Cardiac septum (tissue), 1 donor: ENCODE data around the gene STPG3. TPM values are rescaled to one million over a fixed set of nuclear protein-coding genes. Genes with fewer than 3 reads are reported as not detected.
A peak's percentile ranks its signal among the peaks of the same experiment; 100 is the strongest.

Experiments
- DNase-seq: peaks from one replicate; pipeline ENCODE4 v3.0.0-alpha.2; 2020; ENCODE audit warnings: low spot score
- intact Hi-C: fragments of 100-400 bp; cut with DNase I; formaldehyde crosslinking; loops from one replicate; pipeline ENCODE4 v1.14.0; 2022
- total RNA-seq: library from RNA; stranded (reverse); fragmentation: NEBNext Ultra II Directional; extraction: Animal tissue kit (Norgen Biotek cat#: 25700); gene quantifications from one replicate; pipeline ENCODE4 v1.2.1, GENCODE V29; 2021
- donor health status: DM: no; HTN: no; CAD: no.

STPG3 gene
- total RNA-seq, 1 donor from 2014 or later: not detected

- no peak for DNase-seq
- intact Hi-C loops: no loop called here
These were observed 30.0 kb upstream of the STPG3 start for GRCh38 chr9:137221095-137221505.

GRCh38 chr9:137221506-137222111, 29.5 kb upstream of the STPG3 start:
- no peak for DNase-seq
- intact Hi-C loops: loop anchor here (2.0 kb wide), 2 partner anchors 21 to 33 kb away; partner anchors contain the start of genes ANAPC2, SSNA1 and TPRN

GRCh38 chr9:137222190-137223077, 28.7 kb upstream of the STPG3 start, which contains the start of gene RNF208:
Gene RNF208, minus strand, starts transcription at chr9:137222240. Its CDS starts 1,028 bp downstream, at chr9:137221212.
- intact Hi-C loops: loop anchor here (1.0 to 2.0 kb wide), 3 partner anchors 22 to 34 kb away; partner anchors contain the start of genes ANAPC2, NELFB, SSNA1 and TPRN

GRCh38 chr9:137223078-137223970, 27.8 kb upstream of the STPG3 start:
- intact Hi-C loops: loop anchor here (1.0 to 2.0 kb wide), 3 partner anchors 23 to 35 kb away; partner anchors contain the start of genes ANAPC2, NELFB, SSNA1 and TPRN
- DNase-seq: peak; percentile 97

More at GRCh38 chr9:137222190-137223077, 28.7 kb upstream of the STPG3 start, which contains the start of gene RNF208:
- DNase-seq: no peak

- DNase-seq: peak; percentile 72
- intact Hi-C loops: loop anchor here (2.0 kb wide), 1 partner anchor 14 kb away; no protein-coding TSS in a partner anchor
These were observed 26.0 kb upstream of the STPG3 start, which contains the start of gene CYSRT1 for GRCh38 chr9:137224830-137225694. Gene CYSRT1, plus strand, starts transcription at chr9:137225174. Its CDS starts 448 bp downstream, at chr9:137225622.

GRCh38 chr9:137225699-137226331, 25.3 kb upstream of the STPG3 start:
- intact Hi-C loops: loop anchor here (2.0 kb wide), 1 partner anchor 13 kb away; no protein-coding TSS in a partner anchor
- DNase-seq: no peak

GRCh38 chr9:137226338-137227053, 24.6 kb upstream of the STPG3 start:
- intact Hi-C loops: loop anchor here (1.0 kb wide), 1 partner anchor 105 kb away; no protein-coding TSS in a partner anchor
- no peak for DNase-seq

- peak; percentile 90 for DNase-seq
- intact Hi-C loops: loop anchor here (1.0 kb wide), 1 partner anchor 106 kb away; no protein-coding TSS in a partner anchor
These were observed 23.8 kb upstream of the STPG3 start, which contains the start of gene RNF224 for GRCh38 chr9:137227054-137227852. Gene RNF224, plus strand, starts transcription at chr9:137227502. Its CDS starts 834 bp downstream, at chr9:137228336.

GRCh38 chr9:137227853-137228505, 23.1 kb upstream of the STPG3 start:
- intact Hi-C loops: loop anchor here (1.0 kb wide), 1 partner anchor 107 kb away; no protein-coding TSS in a partner anchor
- DNase-seq: no peak

- intact Hi-C loops: no loop called here
- DNase-seq: no peak
These were observed 22.5 kb upstream of the STPG3 start for GRCh38 chr9:137228506-137228967.

GRCh38 chr9:137228968-137229896, 21.9 kb upstream of the STPG3 start:
- DNase-seq: peak; percentile 71
- intact Hi-C loops: no loop called here

- intact Hi-C loops: no loop called here
- no peak for DNase-seq
These were observed 21.0 kb upstream of the STPG3 start for GRCh38 chr9:137229903-137230704.

- no peak for DNase-seq
- intact Hi-C loops: no loop called here
These were observed 20.2 kb upstream of the STPG3 start, which contains the start of gene SLC34A3 for GRCh38 chr9:137230705-137231371. Gene SLC34A3, plus strand, starts transcription at chr9:137230901. Its CDS starts 802 bp downstream, at chr9:137231703.
